Nephron (organoid): ENCODE data around the gene PITPNC1.

ENCODE experiments used
- H3K27ac Mint-ChIP-seq, 3 experiments: 2 replicates each; pipeline ENCODE4 v1.8.0; 2020; ENCODE audit warnings: mixed read lengths in 3 of 3, mild to moderate bottlenecking in 2 of 3, moderate library complexity in 1 of 3
- H3K27me3 Mint-ChIP-seq: 2 replicates; pipeline ENCODE4 v1.8.0; 2021; ENCODE audit warnings: low read depth, mild to moderate bottlenecking, moderate library complexity, mixed read lengths
- H3K36me3 Mint-ChIP-seq: 2 replicates; pipeline ENCODE4 v1.8.0; 2020; ENCODE audit warnings: low read depth, mixed read lengths
- H3K4me1 Mint-ChIP-seq: 2 replicates; pipeline ENCODE4 v1.8.0; 2020; ENCODE audit warnings: mixed read lengths
- H3K4me3 Mint-ChIP-seq, 3 experiments: 2 replicates each; pipeline ENCODE4 v1.8.0; 2020; ENCODE audit warnings: mild to moderate bottlenecking in 3 of 3, mixed read lengths in 3 of 3, moderate library complexity in 2 of 3
- H3K9me3 Mint-ChIP-seq: 2 replicates; pipeline ENCODE4 v1.8.0; 2020; ENCODE audit warnings: mixed read lengths
- CTCF ChIP-seq, 3 experiments: fragments of 200-600 bp; sonication (generic); IDR thresholded peaks; one replicate each; pipeline ENCODE4 v1.5.0; 2021; ENCODE audit warnings: antibody characterized with exemption in 3 of 3; ENCODE audit not compliant: unreplicated experiment in 3 of 3

Gene PITPNC1

DNA sequence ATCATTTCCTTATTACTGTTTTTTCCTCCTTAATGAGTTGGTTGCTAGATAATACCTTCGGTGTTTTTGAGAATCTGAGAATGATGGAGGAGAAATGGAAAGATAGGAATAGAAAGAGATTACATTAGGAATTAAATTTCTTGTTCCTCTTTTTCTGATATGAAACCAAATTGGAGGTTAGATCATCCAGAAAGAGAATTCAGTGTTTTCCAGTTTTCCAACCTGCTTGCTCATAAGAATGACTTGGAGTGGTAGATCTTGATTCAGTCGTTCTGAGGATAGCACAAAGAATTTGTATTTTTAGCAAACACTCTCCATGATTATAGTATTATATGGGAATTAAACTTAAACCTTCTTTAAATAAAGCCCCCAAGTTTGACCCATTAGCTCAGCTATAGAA lies 35.9 kb downstream of the PITPNC1 start:
- TF ChIP-seq CTCF (IDR thresholded peaks at IDR 0.05; ENCODE audit: unreplicated experiment in 3 of 3) = no peak

DNA sequence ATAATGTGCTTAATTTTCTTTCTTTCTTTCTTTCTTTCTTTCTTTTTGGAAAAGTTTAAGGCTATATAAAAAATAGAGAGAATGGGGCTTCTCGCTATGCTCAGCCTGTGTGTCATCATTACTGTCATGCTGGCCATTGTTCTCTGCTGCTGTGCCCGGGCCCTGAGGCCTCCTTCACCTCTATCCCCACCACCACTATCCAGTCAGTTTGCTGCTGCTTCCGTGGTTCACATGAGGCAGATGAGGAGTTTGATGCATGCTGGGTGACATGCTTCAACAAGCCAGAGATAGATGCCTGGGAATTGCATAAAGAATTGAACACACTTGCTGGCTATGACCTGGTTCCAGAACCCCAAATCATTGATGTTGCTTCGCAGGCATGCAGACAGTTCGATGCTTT lies 36.3 kb downstream of the PITPNC1 start:
- no peaks in the 10 kb centered on the region for H3K27me3 Mint-ChIP-seq
- no peak overlapping the region for H3K4me3 Mint-ChIP-seq
- H3K36me3 Mint-ChIP-seq = peaks cover 8% of the 10 kb centered on the region
- no peak for TF ChIP-seq CTCF (IDR thresholded peaks at IDR 0.05; ENCODE audit: unreplicated experiment in 3 of 3)
- H3K4me1 Mint-ChIP-seq = no peaks in the 10 kb centered on the region
- no peak overlapping the region for H3K27ac Mint-ChIP-seq
- H3K9me3 Mint-ChIP-seq = peaks cover 9% of the 10 kb centered on the region

More for the DNA sequence above, 35.9 kb downstream of the PITPNC1 start:
- H3K9me3 Mint-ChIP-seq = peaks cover 9% of the 10 kb centered on the region
- H3K36me3 Mint-ChIP-seq = peaks cover 8% of the 10 kb centered on the region
- no peaks in the 10 kb centered on the region for H3K27me3 Mint-ChIP-seq
- no peak overlapping the region for H3K27ac Mint-ChIP-seq
- no peaks in the 10 kb centered on the region for H3K4me1 Mint-ChIP-seq
- no peak overlapping the region for H3K4me3 Mint-ChIP-seq

DNA sequence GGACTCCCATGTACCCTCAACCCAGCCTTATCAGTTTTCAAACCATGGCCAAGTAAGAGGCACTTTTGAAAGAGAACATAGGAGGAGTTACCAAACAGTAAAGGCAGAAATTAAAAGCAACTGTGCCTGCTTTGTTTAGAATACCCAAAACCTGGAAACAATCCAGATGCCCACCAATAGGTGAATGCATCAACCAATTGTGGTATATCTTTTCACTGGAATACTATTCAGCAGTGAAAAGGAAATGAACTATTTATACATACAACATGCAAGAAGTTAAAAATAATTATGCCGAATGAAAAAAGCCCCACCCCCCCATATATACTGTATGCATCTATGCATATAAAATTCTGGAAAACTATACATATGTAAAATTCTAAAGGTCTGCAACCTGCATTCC lies 37.0 kb downstream of the PITPNC1 start:
- TF ChIP-seq CTCF (IDR thresholded peaks at IDR 0.05; ENCODE audit: unreplicated experiment in 3 of 3) = no peak
- H3K36me3 Mint-ChIP-seq = peaks cover 3% of the 10 kb centered on the region
- no peak overlapping the region for H3K27ac Mint-ChIP-seq
- H3K27me3 Mint-ChIP-seq = no peaks in the 10 kb centered on the region
- H3K9me3 Mint-ChIP-seq = peaks cover 7% of the 10 kb centered on the region
- H3K4me3 Mint-ChIP-seq = no peak overlapping the region
- H3K4me1 Mint-ChIP-seq = no peaks in the 10 kb centered on the region

DNA sequence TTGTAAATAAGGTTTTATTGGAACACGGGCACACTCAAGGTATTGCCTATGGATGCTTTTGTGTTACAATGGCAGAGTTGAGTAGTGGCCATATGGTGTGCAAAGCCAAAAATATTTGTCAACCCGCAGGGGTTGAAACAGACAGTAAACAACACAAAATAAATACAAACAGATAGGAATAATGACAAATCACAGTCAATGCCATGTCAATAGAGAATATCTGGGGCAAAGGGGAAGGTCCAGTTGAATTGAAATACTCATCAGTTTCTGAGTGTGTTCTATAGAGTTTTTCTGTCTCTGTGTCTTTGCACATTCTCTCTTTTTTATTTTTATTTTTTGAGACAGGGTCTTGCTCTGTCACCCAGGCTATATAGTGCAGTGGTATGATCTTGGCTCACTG lies 37.5 kb downstream of the PITPNC1 start:
- no peak for TF ChIP-seq CTCF (IDR thresholded peaks at IDR 0.05; ENCODE audit: unreplicated experiment in 3 of 3)
- H3K27me3 Mint-ChIP-seq = no peaks in the 10 kb centered on the region
- no peaks in the 10 kb centered on the region for H3K4me1 Mint-ChIP-seq
- no peak overlapping the region for H3K27ac Mint-ChIP-seq
- H3K36me3 Mint-ChIP-seq = peaks cover 3% of the 10 kb centered on the region
- H3K9me3 Mint-ChIP-seq = peaks cover 7% of the 10 kb centered on the region
- no peak overlapping the region for H3K4me3 Mint-ChIP-seq

DNA sequence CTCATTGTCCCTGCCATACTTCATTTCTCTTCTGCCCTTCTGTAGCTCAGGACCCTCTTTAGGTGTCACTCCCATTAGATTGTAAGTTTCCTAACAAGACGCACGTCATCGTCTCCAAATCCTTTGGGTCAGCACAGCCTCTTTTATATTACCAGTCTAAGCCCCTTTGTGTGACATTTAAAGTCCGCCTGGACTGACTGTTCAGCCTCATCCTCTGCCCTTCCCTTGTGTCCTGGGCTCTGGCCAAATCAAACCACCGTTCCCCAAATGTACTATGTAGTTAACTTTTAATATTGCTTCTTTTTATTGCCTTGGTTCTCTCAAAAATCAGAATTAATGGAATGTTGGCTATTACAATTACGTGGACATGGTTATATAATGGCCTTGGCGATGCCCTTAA lies 38.2 kb downstream of the PITPNC1 start:
- H3K9me3 Mint-ChIP-seq = peaks cover 4% of the 10 kb centered on the region
- H3K27ac Mint-ChIP-seq = no peak overlapping the region
- H3K27me3 Mint-ChIP-seq = no peaks in the 10 kb centered on the region
- no peaks in the 10 kb centered on the region for H3K36me3 Mint-ChIP-seq
- H3K4me1 Mint-ChIP-seq = no peaks in the 10 kb centered on the region
- H3K4me3 Mint-ChIP-seq = no peak overlapping the region
- TF ChIP-seq CTCF (IDR thresholded peaks at IDR 0.05; ENCODE audit: unreplicated experiment in 3 of 3) = no peak

GRCh38 chr17:67417507-67417906 lies 40.4 kb downstream of the PITPNC1 start:
- Mint-ChIP-seq H3K9me3 (peaks cover 4% of the 10 kb centered on the region), H3K36me3 (no peaks in the 10 kb centered on the region), H3K27me3 (no peaks in the 10 kb centered on the region), H3K27ac (no peak overlapping the region), H3K4me3 (no peak overlapping the region), H3K4me1 (no peaks in the 10 kb centered on the region)
- TF ChIP-seq CTCF (IDR thresholded peaks at IDR 0.05; ENCODE audit: unreplicated experiment in 3 of 3) = no peak
